K562 (cell line): Measurements from ENCODE around the gene PQBP1. TPM values are rescaled to one million over a fixed set of nuclear protein-coding genes. Genes with fewer than 3 reads are reported as not detected.

ENCODE experiments used
- ARID2 ChIP-seq: fragments of 450-650 bp; IDR thresholded peaks from 2 replicates; pipeline ENCODE4 v1.6.1; 2017; ENCODE audit warnings: antibody characterized with exemption, mild to moderate bottlenecking
- CBFA2T2 ChIP-seq: fragments of 450-650 bp; conservative IDR thresholded peaks from 2 replicates; pipeline ENCODE4 v1.6.1; 2017; ENCODE audit warnings: mild to moderate bottlenecking
- CBFB ChIP-seq: sonication (generic); formaldehyde crosslinking; IDR thresholded peaks from 2 replicates; pipeline ENCODE4 v1.4.0; 2020; ENCODE audit warnings: mild to moderate bottlenecking, missing genetic modification reagents
- CREM ChIP-seq: IDR thresholded peaks from 2 replicates; pipeline ENCODE4 v1.6.1; 2014; ENCODE audit warnings: antibody characterized with exemption, low read depth
- HDGF ChIP-seq: fragments of 450-650 bp; IDR thresholded peaks from 2 replicates; pipeline ENCODE4 v1.6.1; 2016
- NFIC ChIP-seq: fragments of 450-650 bp; IDR thresholded peaks from 2 replicates; pipeline ENCODE4 v1.6.1; 2017; ENCODE audit warnings: mild to moderate bottlenecking, inconsistent platforms
- POLR2H ChIP-seq: IDR thresholded peaks from 2 replicates; pipeline ENCODE4 v1.6.1; 2016; ENCODE audit warnings: missing genetic modification characterization, low read depth, mild to moderate bottlenecking, control low read depth, missing compliant biosample characterization, moderate library complexity
- RBFOX2 ChIP-seq: fragments of 200-400 bp; formaldehyde crosslinking; IDR thresholded peaks from 2 replicates; pipeline ENCODE4 v1.6.1; 2017; ENCODE audit warnings: low read depth, mild to moderate bottlenecking, low read length, moderate library complexity
- SIX5 ChIP-seq, 2 experiments: IDR thresholded peaks; 2 replicates each; pipeline ENCODE4 v1.6.1; 2011; ENCODE audit warnings: low read length in 2 of 2, borderline replicate concordance in 1 of 2, low read depth in 1 of 2, mild to moderate bottlenecking in 1 of 2, moderate library complexity in 1 of 2; ENCODE audit not compliant: insufficient read depth in 1 of 2
- ZNF717 ChIP-seq: fragments of 250-450 bp; sonication (Bioruptor Pico); IDR thresholded peaks from 2 replicates; pipeline ENCODE4 v1.5.0; 2021
- polyA plus RNA-seq, 8 experiments: library from polyadenylated mRNA; depleted of rRNA in 4 of 8; stranded (reverse) in 5 of 8; unstranded in 3 of 8; fragments of >200 nt; fragmentation: Nextera tagmentation in 2 of 8; fragmentation: Illumina TruSeq in 1 of 8; extraction: Ambion mirVana in 2 of 8; extraction: Trizol in 1 of 8; gene quantifications; 2 replicates each; pipeline versions ENCODE4 v1.2.1 to v1.2.3, GENCODE V29; 2011 to 2014; ENCODE audit warnings: inconsistent platforms in 1 of 8, missing spikeins in 1 of 8
- total RNA-seq, 7 experiments: library from RNA; depleted of rRNA in 6 of 7; stranded (reverse); fragments of >200 nt in 6 of 7; fragmentation: Illumina TruSeq in 2 of 7; extraction: Trizol in 2 of 7; gene quantifications; 2 replicates each; pipeline versions ENCODE4 v1.2.1 to v1.2.3, GENCODE V29; 2011 to 2021; ENCODE audit warnings: low replicate concordance in 1 of 7
- TF ChIP-seq, protein P1 (sequence below): fragments of 200-600 bp; sonication (generic); IDR thresholded peaks from one replicate; pipeline ENCODE4 v1.6.1; 2012; ENCODE audit warnings: mild to moderate bottlenecking, low read depth, low read length, inconsistent platforms
- TF ChIP-seq, protein P2 (sequence below): fragments of 250-450 bp; sonication (Bioruptor Pico); IDR thresholded peaks from 2 replicates; pipeline ENCODE4 v1.8.0; 2022; ENCODE audit warnings: inconsistent platforms, mild to moderate bottlenecking, moderate library complexity, borderline replicate concordance
- TF ChIP-seq, protein P3 (sequence below): sonication (generic); formaldehyde crosslinking; IDR thresholded peaks from 2 replicates; pipeline ENCODE4 v1.9.0; 2022; ENCODE audit warnings: mild to moderate bottlenecking, missing genetic modification reagents
- TF ChIP-seq, protein P4 (sequence below): fragments of 450-650 bp; formaldehyde crosslinking; IDR thresholded peaks from 2 replicates; pipeline ENCODE4 v1.4.0; 2020; ENCODE audit warnings: mild to moderate bottlenecking, moderate library complexity

The PQBP1 gene
- total and polyA plus RNA-seq, 9 of the 15 experiments (the other 6 are each of a cell fraction or from before 2014, with no cell fraction given), result 41.3 to 262 (median 112) TPM

DNA sequence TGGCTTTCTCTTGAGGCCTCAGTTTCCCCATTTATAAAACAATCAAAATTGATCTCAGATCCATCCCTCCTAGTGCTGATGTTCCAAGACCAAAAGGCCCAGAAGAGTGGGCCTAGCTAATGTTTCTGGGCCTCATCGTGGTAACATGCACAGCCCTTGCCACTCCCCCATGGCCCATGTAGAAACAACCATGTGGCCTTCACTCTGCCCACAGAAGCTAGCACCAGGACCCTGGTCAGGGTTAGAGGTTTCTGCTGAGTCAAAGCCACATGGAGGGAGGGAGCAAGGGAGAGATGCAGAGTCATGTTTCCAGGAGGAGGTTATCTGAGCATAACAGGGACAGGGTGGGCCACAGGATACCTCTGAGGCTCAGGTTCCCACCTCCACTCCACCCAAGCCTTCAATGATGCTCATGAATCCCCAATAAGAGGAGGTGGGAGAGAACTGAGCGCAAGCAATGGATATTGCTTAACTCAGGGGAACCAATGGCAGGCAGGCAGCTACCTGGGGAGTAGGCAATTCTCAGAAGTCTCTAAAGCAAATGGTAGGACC lies 42.8 kb downstream of the PQBP1 start (continued):
- TF ChIP-seq, protein P1, sequence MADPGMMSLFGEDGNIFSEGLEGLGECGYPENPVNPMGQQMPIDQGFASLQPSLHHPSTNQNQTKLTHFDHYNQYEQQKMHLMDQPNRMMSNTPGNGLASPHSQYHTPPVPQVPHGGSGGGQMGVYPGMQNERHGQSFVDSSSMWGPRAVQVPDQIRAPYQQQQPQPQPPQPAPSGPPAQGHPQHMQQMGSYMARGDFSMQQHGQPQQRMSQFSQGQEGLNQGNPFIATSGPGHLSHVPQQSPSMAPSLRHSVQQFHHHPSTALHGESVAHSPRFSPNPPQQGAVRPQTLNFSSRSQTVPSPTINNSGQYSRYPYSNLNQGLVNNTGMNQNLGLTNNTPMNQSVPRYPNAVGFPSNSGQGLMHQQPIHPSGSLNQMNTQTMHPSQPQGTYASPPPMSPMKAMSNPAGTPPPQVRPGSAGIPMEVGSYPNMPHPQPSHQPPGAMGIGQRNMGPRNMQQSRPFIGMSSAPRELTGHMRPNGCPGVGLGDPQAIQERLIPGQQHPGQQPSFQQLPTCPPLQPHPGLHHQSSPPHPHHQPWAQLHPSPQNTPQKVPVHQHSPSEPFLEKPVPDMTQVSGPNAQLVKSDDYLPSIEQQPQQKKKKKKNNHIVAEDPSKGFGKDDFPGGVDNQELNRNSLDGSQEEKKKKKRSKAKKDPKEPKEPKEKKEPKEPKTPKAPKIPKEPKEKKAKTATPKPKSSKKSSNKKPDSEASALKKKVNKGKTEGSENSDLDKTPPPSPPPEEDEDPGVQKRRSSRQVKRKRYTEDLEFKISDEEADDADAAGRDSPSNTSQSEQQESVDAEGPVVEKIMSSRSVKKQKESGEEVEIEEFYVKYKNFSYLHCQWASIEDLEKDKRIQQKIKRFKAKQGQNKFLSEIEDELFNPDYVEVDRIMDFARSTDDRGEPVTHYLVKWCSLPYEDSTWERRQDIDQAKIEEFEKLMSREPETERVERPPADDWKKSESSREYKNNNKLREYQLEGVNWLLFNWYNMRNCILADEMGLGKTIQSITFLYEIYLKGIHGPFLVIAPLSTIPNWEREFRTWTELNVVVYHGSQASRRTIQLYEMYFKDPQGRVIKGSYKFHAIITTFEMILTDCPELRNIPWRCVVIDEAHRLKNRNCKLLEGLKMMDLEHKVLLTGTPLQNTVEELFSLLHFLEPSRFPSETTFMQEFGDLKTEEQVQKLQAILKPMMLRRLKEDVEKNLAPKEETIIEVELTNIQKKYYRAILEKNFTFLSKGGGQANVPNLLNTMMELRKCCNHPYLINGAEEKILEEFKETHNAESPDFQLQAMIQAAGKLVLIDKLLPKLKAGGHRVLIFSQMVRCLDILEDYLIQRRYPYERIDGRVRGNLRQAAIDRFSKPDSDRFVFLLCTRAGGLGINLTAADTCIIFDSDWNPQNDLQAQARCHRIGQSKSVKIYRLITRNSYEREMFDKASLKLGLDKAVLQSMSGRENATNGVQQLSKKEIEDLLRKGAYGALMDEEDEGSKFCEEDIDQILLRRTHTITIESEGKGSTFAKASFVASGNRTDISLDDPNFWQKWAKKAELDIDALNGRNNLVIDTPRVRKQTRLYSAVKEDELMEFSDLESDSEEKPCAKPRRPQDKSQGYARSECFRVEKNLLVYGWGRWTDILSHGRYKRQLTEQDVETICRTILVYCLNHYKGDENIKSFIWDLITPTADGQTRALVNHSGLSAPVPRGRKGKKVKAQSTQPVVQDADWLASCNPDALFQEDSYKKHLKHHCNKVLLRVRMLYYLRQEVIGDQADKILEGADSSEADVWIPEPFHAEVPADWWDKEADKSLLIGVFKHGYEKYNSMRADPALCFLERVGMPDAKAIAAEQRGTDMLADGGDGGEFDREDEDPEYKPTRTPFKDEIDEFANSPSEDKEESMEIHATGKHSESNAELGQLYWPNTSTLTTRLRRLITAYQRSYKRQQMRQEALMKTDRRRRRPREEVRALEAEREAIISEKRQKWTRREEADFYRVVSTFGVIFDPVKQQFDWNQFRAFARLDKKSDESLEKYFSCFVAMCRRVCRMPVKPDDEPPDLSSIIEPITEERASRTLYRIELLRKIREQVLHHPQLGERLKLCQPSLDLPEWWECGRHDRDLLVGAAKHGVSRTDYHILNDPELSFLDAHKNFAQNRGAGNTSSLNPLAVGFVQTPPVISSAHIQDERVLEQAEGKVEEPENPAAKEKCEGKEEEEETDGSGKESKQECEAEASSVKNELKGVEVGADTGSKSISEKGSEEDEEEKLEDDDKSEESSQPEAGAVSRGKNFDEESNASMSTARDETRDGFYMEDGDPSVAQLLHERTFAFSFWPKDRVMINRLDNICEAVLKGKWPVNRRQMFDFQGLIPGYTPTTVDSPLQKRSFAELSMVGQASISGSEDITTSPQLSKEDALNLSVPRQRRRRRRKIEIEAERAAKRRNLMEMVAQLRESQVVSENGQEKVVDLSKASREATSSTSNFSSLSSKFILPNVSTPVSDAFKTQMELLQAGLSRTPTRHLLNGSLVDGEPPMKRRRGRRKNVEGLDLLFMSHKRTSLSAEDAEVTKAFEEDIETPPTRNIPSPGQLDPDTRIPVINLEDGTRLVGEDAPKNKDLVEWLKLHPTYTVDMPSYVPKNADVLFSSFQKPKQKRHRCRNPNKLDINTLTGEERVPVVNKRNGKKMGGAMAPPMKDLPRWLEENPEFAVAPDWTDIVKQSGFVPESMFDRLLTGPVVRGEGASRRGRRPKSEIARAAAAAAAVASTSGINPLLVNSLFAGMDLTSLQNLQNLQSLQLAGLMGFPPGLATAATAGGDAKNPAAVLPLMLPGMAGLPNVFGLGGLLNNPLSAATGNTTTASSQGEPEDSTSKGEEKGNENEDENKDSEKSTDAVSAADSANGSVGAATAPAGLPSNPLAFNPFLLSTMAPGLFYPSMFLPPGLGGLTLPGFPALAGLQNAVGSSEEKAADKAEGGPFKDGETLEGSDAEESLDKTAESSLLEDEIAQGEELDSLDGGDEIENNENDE, result no peak
- TF ChIP-seq ARID2 (no peak), HDGF (no peak), ZNF717 (no peak), CBFA2T2 (peak; percentile 82), CBFB (CRISPR knock-in tag) (no peak), CREM (0 out of 2 replicates have a peak, but pooled peaks have one; percentile 23), POLR2H (tag) (no peak), NFIC (peak; percentile 63; the same call in 1 of the 2 replicates), SIX5 (IDR thresholded peaks at IDR 0.05; ENCODE audit: borderline replicate concordance in 1 of 2, insufficient read depth in 1 of 2, low read depth in 1 of 2, low read length in 2 of 2) (no peak), RBFOX2 (no peak)
- TF ChIP-seq, protein P2, sequence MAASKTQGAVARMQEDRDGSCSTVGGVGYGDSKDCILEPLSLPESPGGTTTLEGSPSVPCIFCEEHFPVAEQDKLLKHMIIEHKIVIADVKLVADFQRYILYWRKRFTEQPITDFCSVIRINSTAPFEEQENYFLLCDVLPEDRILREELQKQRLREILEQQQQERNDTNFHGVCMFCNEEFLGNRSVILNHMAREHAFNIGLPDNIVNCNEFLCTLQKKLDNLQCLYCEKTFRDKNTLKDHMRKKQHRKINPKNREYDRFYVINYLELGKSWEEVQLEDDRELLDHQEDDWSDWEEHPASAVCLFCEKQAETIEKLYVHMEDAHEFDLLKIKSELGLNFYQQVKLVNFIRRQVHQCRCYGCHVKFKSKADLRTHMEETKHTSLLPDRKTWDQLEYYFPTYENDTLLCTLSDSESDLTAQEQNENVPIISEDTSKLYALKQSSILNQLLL (CRISPR knock-in tag), result no peak
- TF ChIP-seq, protein P3, sequence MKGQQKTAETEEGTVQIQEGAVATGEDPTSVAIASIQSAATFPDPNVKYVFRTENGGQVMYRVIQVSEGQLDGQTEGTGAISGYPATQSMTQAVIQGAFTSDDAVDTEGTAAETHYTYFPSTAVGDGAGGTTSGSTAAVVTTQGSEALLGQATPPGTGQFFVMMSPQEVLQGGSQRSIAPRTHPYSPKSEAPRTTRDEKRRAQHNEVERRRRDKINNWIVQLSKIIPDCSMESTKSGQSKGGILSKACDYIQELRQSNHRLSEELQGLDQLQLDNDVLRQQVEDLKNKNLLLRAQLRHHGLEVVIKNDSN, result no peak
- TF ChIP-seq, protein P4, sequence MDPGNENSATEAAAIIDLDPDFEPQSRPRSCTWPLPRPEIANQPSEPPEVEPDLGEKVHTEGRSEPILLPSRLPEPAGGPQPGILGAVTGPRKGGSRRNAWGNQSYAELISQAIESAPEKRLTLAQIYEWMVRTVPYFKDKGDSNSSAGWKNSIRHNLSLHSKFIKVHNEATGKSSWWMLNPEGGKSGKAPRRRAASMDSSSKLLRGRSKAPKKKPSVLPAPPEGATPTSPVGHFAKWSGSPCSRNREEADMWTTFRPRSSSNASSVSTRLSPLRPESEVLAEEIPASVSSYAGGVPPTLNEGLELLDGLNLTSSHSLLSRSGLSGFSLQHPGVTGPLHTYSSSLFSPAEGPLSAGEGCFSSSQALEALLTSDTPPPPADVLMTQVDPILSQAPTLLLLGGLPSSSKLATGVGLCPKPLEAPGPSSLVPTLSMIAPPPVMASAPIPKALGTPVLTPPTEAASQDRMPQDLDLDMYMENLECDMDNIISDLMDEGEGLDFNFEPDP (CRISPR knock-in tag), result no peak
